HG03571 (cell line): ENCODE results near the gene ZNF436.
"Not testable (repeated sequence)": the region's sequence is repeated elsewhere in the genome, so short reads cannot be mapped to it uniquely, and the experiment has no call there.

Source experiments
- ATAC-seq: cut with Tn5 transposase; IDR thresholded peaks from one replicate; pipeline ENCODE4 v1.9.1; 2021; ENCODE audit not compliant: unreplicated experiment

Gene ZNF436

DNA sequence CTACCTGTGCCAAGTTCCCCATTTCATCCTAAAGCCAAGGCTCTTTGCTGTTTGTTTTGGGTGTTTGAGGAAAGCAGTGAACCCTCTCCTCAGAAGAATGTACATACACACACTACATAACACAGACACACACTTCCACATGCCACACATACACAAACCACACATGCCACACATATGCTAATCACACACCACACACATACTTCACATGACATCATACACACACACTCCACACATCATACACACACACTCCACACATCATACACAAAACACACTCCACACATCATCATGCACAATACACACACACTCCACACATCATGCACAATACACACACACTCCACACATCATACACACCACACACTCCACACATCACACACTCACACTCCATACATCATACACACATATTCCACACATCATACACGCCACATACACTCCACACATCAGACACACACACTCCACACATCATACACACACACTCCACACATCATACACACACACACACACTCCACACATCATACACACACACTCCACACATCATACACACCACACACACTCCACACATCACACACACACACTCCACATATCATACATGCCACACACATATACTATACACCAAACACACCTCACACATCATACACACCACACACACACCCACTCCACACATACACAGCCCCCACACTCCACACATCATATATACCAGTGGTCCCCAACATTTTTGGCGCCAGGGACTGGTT is 22.7 kb upstream of the ZNF436 start:
- ATAC-seq = no peak

DNA sequence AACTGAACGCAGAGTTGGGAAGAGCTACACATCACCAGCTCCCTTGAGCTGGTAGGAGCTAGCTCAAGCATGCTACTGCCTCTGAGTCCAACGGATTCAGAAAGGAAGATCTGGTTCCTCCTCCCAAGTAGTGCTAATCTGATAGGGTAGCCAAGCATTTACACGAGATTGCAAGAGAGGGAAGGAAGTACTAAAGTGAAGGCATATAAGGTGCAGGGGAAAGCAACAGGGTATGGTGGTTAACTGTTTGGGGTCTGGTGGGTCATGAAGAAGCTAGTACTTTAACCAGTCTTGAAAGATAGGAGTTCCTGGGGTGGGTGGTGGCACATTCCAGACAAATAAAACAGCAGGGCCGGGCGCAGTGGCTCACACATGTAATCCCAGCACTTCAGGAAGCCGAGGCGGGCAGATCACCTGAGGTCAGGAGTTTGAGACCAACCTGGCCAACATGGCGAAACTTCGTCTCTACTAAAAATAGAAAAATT is 20.2 kb upstream of the ZNF436 start:
- ATAC-seq = no peak

DNA sequence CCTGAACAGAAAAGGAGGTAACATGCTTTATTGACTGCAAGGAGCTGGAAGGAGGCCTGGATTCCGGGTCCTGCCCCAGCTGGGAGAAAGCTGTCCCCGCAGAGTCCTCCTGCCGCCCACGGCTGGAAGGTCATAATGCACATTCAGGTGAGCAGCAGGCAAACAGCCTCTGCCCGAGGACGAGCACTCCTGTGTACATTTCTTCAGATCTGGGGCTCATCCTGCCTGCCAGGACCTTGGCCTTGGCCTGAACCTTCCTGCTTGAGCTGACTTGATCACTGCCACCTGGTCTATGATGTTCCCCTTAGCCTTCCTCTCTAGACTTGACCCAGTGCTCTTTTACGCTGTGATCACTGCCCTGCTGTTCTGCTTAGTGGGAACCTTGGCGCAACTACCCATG is 17.9 kb upstream of the ZNF436 start:
- ATAC-seq = no peak

DNA sequence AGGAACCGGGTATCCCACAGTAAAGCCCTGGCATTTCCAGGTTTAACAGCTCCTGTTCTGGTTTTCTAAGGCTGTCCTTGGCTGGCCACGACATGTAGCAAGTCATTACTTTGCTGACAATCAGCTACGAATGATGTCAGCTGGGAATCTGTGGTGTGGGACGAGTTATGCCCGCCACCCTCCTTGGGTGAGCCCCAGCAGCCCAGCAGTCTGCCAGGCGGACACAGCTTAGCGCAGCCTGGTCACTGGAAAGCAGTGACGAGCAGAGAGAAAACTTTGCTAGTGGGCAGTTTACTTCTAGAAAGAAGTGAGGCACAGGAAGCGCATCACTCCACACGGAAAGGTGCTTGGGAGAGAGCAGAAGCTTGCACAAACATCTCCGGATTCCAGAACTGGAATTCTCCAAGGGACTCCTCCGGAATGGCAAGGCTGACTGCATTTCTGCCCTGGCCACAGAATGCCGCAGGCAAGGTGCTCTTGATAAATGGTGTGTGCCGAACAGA is 15.5 kb upstream of the ZNF436 start:
- no peak for ATAC-seq

DNA sequence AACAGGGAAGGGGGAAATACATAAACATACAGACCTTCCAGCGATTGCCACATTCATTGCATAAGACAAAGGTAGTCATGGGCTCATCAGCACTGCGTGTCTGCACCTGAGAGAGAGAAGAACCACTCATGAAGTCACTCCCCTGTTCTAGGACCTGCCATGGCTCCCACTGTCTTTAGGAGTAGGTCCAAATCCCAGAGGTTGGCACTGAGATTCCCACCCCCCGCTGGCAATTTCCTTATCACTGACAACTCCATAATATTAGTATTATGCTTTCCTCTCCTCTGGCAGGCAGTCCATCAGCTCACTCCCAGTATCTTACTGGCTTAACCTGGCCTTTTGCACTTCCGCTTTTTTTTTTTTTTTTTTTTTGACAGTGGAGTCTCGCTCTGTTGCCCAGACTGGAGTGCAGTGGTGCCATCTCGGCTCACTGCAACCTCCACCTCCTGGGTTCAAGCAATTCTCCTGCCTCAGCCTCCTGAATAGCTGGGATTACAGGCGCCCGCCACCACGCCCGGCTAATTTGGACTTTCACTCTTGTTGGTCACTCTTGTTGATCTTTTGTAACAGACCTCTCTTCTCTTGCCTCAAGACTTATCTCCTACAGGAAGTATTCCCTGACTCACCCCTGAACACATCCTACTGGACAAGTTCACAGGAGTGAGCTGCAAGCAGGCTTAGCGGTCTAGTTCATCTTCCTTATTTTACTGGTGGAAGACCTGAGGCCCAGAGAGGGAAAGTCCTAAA is 14.8 kb upstream of the ZNF436 start:
- no peak for ATAC-seq

DNA sequence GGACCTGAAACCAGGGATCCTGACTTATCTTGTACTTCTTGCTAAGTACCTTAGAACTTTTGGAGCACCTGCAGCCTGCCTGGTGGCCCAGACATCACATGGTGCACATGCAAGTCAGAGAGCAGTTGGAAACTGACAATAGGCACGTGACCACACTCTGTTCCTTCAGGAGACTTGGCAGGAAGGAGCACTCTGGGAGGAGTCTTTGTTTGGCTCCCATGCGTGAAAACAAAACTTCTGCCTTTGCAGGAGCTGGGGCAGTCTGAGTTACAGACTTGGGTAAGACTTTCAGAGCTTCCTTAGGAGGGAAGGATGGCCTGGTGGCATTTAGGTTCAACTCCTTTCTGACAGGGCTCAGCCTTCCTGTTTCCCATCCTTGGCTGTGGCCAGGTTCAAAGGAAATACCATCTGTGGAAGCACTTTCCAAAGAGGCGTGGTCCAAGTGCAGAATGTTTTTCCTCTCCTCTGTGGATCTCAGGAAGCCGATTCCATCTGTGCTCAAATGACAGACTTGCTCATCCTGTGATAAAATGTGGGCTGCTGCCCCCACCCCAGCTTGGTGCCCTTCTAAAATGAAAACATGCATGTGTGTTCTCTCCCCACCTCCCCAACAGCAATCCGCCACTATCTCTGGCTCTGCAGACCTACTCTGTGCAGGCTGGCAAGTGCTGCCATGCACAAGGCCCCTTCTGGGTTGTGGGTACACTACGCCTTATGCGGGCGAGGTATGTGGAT is 14.1 kb upstream of the ZNF436 start:
- no peak for ATAC-seq

DNA sequence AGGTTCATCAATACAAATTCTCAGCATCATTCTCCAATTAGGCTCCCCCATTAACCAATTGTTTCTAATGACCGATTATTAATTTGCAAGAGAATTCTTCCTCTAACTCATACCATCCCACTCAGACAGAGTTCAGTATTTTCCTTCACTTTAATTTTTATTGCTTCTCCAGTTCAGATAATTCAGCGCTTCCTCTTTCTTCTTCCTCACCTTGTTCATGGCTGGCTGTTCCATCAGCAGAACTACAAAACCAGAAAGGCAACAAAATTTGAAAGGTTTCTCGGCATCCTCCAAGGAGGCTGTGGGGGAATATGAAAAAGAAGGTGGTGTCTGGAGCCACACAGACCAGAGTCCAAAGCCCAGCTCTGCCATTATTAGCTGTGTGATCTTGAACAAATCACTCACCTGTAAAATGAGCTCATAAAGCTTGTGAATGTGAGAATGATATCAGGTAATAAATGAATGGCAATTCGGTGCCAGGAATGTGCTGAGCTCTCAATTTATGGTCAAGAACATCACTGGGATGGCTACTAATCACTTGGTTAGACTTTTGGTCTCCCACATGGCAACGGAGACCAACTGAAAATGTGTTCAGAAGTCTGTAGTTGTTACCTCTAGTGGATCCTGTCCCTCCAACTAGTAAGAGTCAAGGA is 11.7 kb upstream of the ZNF436 start:
- ATAC-seq = no peak

DNA sequence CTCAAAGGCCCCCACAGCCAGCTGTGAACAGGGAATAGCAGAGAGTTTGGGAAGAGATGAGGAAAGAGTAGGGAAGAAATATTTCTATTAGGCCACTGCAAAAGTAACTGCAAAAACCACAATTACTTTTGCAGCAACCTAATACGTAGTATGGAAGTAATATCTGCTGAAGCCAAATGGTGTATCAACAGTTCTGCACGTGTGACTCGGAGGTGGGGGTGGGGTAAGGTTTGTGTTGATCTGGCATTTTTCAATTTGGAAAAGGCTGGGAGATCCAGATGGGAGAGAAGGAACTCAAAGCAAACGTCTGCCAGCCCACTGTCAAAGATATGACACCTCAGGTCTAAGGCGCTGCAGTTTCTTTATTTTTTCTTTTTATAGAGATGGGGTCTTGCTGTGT is 11.1 kb upstream of the ZNF436 start:
- ATAC-seq = no peak

DNA sequence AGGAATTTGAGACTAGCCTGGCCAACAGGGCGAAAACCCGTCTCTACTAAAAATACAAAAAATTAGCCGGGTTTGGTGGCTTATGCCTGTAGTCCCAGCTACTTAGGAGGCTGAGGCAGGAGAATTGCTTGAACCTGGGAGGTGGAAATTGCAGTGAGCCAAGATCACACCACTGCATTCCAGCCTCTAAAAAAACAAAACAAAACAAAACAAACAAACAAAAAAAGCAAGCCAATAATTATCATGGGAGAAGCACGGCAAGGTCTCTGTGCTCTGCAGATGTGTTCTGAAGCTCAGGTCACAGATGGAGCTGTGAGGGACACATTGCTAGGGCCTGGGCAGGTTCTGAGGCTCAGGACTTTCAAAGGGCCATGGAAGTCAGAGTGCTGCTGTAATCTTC is 10.6 kb upstream of the ZNF436 start:
- ATAC-seq = not testable (repeated sequence)

DNA sequence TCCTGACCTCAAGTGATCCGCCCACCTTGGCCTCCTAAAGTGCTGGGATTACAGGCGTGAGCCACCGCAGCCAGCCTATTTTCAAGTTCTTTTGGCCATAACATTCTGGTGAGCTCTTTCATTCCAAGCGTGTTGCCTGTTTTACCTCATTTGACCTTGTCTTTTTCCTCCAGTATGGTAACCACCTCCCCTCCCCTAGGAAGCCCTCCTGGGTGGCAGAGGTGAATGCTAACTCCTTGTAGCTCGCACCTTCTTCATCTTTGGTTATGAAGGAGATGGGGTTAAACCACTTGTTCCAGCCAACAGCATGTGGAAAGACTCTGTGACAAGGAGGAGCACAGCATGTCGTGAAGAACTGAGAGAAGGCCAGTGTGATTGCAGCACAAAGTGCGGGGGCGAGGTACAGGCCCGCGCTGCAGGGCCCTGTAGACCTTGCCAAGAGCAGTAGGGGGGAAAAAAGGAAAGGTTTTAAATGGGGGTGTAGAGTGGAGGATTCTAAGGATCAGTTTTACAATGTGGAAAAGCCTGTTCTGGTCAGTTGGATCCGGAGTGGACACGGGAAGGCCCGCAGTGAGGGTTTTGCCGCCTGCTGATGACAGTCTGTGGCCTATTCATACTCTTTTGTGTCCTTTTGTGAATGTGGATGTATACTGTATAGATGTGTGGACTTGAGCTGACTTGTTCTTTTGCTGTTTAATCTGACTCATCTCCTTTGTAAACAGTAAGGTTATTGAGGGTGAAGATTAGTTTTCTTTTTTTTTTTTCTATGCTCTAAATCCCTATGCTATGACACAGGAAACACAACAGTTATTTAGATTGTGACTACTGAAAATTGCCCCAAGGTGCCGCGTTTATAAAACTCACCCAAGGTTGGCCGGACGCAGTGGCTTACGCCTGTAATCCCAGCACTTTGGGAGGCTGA is 7.5 kb upstream of the ZNF436 start:
- ATAC-seq = no peak

DNA sequence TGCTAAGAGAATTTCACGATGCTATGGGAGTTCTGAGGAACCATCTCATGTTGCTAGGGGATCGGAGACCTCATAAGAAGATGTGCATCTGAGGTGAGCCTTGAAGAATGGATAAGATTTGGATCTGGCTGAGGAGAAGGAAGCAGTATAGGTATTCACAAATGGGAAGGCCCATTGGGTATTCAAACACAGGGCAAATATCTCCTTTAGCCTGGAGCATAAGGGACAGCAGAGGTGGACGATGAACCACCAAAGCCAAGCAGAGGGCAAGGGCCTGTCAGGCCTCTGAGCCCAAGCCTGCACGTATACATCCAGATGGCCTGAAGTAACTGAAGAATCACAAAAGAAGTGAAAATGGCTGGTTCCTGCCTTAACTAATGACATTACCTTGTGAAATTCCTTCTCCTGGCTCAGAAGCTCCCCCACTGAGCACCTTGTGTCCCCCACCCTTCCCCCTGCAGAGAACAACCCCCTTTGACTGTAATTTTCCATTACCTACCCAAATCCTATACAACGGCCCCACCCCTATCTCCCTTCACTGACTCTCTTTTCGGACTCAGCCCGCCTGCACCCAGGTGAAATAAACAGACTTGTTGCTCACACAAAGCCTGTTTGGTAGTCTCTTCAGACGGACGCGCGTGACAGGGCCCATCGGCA is 4.6 kb upstream of the ZNF436 start:
- ATAC-seq = not testable (repeated sequence)

DNA sequence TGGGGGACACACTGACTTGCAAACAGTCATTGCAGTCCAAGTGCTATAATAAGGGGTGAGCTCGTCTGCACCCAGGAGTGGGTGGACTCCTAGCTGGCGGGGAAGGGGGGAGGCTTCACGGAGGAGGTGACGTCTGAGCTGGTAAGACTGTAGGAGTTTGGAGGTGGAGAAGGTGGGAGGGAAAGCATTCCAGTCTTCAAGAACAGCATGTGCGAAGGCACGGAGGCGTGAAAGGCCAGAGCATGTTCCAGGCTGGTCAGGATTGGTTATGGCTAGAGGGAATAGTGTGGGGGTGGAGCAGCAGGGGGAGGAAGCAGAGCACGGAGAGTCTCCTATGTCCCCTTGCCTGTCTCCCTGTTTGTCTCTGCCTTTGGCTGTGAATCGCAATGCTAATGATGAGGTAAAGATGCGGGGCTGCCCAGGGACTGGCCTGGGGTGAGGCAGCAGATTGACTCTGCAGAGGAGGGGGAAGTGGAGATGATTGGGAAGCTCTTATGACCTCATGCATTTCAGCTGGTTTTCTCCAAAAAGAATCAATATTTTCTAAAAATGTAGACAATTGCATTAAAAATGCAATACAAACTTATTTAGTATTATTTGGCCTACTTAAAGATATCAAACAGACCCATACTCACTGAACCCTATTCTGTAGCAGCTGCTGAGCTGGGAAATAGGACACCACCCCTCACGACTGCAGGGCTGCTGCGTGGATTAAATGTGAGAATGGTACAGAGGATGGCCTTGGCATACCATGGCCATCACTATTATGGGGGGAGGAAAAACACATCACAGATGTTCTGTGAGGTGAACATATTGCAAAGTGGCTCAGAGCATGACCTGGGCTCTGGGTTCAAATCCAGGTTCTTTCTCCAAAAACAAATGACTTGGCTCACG is 2.6 kb upstream of the ZNF436 start:
- no peak for ATAC-seq

DNA sequence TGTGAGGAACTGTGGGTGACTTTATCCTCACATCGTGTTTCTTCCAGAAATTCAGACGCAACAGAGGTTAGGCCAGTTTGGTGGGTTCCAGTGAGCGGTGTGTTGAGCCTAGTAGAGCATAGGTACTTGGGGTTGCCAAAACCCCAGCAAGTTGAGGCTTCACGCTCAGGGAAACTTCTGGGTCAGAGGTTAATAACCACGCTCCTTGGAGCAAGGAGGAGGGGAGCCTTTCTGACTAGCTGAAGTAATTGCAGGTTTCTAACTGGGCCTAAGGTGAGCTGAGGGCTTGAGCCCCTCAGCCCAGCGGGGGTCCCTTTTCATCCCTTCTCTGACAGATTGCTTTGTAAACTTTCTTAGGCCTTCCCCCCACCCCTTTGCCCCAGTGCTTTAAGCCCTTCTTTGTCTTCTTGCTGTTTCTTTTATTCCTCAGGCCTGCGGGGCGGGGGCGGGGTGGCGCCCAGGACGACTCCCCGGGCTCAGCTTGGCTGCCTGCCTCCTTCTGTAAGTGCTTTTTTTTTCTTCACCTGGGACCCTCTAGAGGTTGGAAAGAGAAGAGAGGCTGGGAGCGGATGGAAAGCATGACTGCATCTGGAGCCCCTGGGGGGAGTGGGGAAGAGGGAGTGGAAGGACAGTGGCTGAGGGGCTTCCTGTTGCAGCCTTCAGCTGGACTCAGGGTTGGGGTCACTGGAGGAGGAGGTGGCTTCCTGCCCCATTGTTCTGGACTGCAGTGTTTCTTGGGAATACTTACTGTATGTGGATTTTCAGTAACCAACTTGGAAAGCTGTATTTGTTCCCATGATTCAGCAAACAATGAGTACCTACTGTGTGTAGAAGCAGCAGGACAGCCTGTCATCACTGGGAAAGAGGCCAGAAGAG is 1.3 kb upstream of the ZNF436 start:
- ATAC-seq = no peak

DNA sequence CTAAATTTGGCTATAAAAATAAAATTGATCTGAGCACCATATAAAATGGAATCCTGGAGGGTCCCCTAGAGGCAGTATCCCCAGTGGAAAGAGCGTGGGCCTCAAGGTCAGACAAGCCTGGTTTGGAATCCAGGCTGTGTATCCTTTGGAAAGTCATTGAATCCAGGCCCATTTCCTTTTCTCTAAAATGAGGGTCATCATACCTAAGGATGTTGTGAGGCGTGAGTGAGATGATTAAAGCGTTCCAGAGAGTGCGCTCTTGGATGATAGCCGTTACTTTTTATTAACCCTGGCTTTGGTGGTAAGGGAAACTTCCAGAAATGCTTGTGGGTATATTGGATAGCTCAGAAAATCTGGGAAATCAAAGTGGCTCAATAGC is 683 bp upstream of the ZNF436 start:
- ATAC-seq = no peak

DNA sequence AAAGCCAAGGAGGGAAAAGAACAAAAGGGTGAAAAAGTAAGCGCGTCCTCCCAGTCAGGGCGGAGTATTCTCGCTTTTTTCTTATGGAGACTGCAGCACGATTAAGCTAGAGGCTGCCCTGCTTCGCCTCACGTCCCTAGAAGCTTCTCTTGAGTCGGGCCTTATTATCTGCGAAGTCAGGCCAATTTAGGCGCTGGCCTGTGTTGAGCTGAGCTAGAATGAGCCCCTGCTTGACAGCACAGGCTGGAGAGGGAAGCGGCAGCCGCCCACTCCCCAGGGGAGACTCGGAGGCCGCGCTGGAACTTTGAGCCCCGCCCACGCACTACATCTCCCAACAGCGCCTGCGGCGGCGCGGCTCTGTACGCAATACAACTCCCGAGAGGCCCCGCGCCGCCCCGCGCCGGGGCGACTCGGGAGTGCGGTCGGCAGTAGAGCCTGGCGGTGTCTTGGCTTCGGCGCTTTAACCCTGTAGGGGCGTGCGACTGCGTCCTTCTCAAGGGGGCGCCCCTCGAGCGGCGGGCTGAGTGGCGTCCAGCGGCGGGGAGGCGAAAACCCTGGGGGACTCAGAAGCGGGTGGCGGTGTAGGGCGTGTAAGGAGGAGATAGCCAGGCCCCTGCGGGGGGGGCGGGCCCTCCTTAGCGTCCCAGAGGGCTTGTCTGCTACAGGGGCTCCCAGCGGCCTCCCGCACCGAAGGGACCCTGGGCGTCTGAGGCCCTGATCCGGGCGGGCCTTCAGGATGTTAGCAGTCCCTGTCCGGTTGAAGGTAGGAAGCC is 888 bp downstream of the ZNF436 start:
- peak; percentile 71 for ATAC-seq

DNA sequence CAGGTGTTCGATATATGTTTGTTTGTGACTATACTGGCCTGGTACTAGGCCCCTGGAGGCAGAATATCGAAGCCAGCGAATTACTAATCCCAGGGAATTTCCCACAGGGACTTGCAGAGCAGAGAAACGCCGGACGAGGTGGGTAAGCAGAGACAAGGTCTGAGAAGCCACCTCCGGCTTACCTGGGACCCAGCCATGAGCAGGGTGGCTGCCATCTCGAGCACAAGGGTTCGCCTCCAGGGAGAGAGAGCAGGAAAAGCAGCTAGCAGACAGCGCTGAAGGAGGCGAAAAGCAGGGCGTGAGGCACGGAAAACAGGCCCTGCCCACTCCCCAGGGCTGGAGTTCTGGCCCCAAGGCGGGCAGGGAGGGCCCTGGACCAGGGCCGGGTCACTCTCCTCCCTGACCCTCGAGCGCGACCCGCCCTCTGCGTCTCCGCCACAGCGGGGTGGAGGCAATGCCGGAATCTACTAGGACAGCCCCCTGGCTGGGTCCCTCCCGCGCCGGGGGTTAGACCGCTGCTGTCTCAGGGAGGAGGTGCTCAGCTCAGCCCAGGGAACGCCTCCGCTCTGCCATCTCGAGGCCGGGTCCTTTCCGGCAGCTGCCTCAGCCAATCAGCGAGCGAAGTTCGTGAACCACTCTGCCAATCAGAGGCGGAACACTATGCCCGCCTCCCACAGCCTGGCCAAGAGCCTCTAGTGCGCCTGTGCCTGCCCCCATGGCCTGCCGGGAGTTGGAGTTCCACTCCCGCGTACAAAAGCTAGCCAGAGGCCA is 1.7 kb downstream of the ZNF436 start:
- peak; percentile 84 for ATAC-seq
